HG02885 (cell line): ENCODE measurements around the gene ZBED3.

Source experiments
- ATAC-seq: cut with Tn5 transposase; IDR thresholded peaks from one replicate; pipeline ENCODE4 v1.9.1; 2021; ENCODE audit warnings: mild to moderate bottlenecking; ENCODE audit not compliant: unreplicated experiment, poor library complexity

The ZBED3 gene

DNA sequence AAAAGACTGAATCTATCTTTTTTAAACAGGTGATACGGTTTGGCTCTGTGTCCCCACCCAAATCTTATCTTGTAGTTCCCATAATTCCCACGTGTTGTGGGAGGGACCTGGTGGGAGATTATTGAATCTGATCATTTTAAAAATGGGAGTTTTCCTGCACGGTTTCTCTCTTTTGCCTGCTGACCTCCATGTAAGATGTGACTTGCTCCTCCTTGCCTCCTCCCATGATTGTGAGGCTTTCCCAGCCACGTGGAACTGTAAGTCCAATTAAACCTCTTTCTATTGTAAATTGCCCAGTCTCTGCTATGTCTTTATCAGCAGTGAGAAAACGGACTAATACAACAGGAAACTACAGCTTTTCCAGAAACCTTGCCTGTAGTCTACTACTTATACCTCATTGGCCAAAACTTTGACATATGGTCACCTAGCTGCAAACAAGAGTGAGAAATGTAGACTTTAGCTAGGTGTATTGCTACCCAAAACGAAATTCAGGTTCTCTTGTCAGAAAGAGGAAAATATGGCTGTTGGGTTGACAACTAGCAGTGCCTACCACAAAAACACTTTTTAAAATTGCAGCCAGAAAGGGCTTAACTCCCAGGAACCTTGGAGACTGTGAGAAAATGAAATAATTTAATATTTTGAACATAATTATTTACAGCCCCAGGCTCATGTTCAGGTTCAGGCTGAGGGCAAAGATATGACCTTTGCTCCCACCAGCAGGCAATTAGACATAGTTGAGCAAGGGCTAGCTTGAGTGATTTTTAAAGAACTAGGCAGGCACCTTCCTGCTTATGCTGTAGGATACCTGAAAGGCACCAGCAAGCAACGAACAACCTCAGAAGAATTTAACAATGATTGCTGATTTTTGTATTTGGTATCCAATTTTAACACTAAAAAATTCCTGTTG is 64.3 kb downstream of the ZBED3 start:
- no peak for ATAC-seq
